Lower lobe of right lung (tissue), 2 donors: ENCODE results near the gene TOP2A. TPM values are rescaled to one million over a fixed set of nuclear protein-coding genes. Genes with fewer than 3 reads are reported as not detected.
A peak's percentile ranks its signal among the peaks of the same experiment; 100 is the strongest.

Source experiments
- ATAC-seq, 2 donors: fragments of 200-7000 bp; cut with Tn5 transposase; one replicate each; pipeline ENCODE4 v1.9.1; 2020 to 2022; ENCODE audit warnings: mild to moderate bottlenecking in 2 of 2, moderate library complexity in 2 of 2
- DNase-seq: peaks from one replicate; pipeline ENCODE4 v3.0.0-alpha.2; 2020
- H3K27ac ChIP-seq: fragments of 200-600 bp; one replicate; pipeline ENCODE4 v1.8.0; 2022
- H3K27me3 ChIP-seq: fragments of 200-600 bp; one replicate; pipeline ENCODE4 v1.8.0; 2022; ENCODE audit warnings: low read depth
- H3K36me3 ChIP-seq: fragments of 200-600 bp; one replicate; pipeline ENCODE4 v1.8.0; 2022; ENCODE audit warnings: mild to moderate bottlenecking
- H3K4me1 ChIP-seq: fragments of 200-600 bp; one replicate; pipeline ENCODE4 v1.8.0; 2022
- H3K4me3 ChIP-seq: fragments of 200-600 bp; one replicate; pipeline ENCODE4 v1.8.0; 2022; ENCODE audit warnings: mild to moderate bottlenecking
- H3K9me3 ChIP-seq: fragments of 200-600 bp; one replicate; pipeline ENCODE4 v1.8.0; 2022
- CTCF ChIP-seq: fragments of 200-600 bp; IDR thresholded peaks from one replicate; pipeline ENCODE4 v1.8.0; 2022; ENCODE audit warnings: antibody characterized with exemption, mild to moderate bottlenecking
- intact Hi-C: fragments of 100-400 bp; cut with DNase I; formaldehyde crosslinking; loops from one replicate; pipeline ENCODE4 v1.11.0; 2022
- total RNA-seq: library from RNA; stranded (reverse); fragmentation: NEBNext Ultra II Directional; extraction: Animal tissue kit (Norgen Biotek cat#: 25700); gene quantifications from one replicate; pipeline ENCODE4 v1.2.1, GENCODE V29; 2021
- donor health status: DM: no; HTN: yes; CAD: no; lungs with severe emphysema.

The TOP2A gene
- total RNA-seq, 1 donor from 2014 or later: 6.7 TPM

GRCh38 chr17:40355804-40356758 is 61.6 kb downstream of the TOP2A start:
- ATAC-seq: peak in 1 of 2 donors; percentile 2
- Histone ChIP-seq H3K27ac (peak overlapping the region; percentile 46), H3K36me3 (peaks cover 60% of the 10 kb centered on the region), H3K4me1 (peaks cover 57% of the 10 kb centered on the region), H3K4me3 (no peak overlapping the region), H3K9me3 (no peaks in the 10 kb centered on the region), H3K27me3 (no peaks in the 10 kb centered on the region)
- DNase-seq: peak; percentile 48
- intact Hi-C loops: loop anchor here (5.0 kb wide), 1 partner anchor 54 kb away; no protein-coding TSS in a partner anchor
- TF ChIP-seq CTCF: no peak

- ATAC-seq: peak; percentile 67 to 78
Observed at GRCh38 chr17:40355123-40355803, 62.4 kb downstream of the TOP2A start.

GRCh38 chr17:40354221-40355122 is 63.2 kb downstream of the TOP2A start:
- H3K9me3 ChIP-seq: no peaks in the 10 kb centered on the region
- H3K36me3 ChIP-seq: peaks cover 73% of the 10 kb centered on the region
- peaks cover 71% of the 10 kb centered on the region for H3K4me1 ChIP-seq
- TF ChIP-seq CTCF: no peak
- H3K27me3 ChIP-seq: no peaks in the 10 kb centered on the region
- ATAC-seq (no peak), DNase-seq (peak; percentile 43)
- intact Hi-C loops: loop anchor here (5.0 kb wide), 1 partner anchor 52 kb away; no protein-coding TSS in a partner anchor
- H3K4me3 ChIP-seq: no peak overlapping the region
- peak overlapping the region; percentile 46 for H3K27ac ChIP-seq

More at GRCh38 chr17:40355123-40355803, 62.4 kb downstream of the TOP2A start:
- H3K36me3 ChIP-seq: peaks cover 66% of the 10 kb centered on the region
- H3K27me3 ChIP-seq: no peaks in the 10 kb centered on the region
- intact Hi-C loops: loop anchor here (5.0 kb wide), 1 partner anchor 53 kb away; no protein-coding TSS in a partner anchor
- H3K27ac ChIP-seq: peak overlapping the region; percentile 46
- no peak overlapping the region for H3K4me3 ChIP-seq
- H3K9me3 ChIP-seq: no peaks in the 10 kb centered on the region
- DNase-seq: peak; percentile 82
- peaks cover 63% of the 10 kb centered on the region for H3K4me1 ChIP-seq
- peak; percentile 97 for TF ChIP-seq CTCF

GRCh38 chr17:40352779-40353394 is 64.8 kb downstream of the TOP2A start:
- peaks cover 74% of the 10 kb centered on the region for H3K4me1 ChIP-seq
- intact Hi-C loops: no loop called here
- H3K27ac ChIP-seq: peak overlapping the region; percentile 53
- no peak for TF ChIP-seq CTCF
- DNase-seq: no peak
- no peaks in the 10 kb centered on the region for H3K27me3 ChIP-seq
- peak; percentile 7 to 21 for ATAC-seq
- no peaks in the 10 kb centered on the region for H3K9me3 ChIP-seq
- peaks cover 89% of the 10 kb centered on the region for H3K36me3 ChIP-seq
- no peak overlapping the region for H3K4me3 ChIP-seq
